GM06990 (cell line): Measurements from ENCODE around the gene BTBD19.
A peak's percentile ranks its signal among the peaks of the same experiment; 100 is the strongest.
"Not testable (repeated sequence)": the region's sequence is repeated elsewhere in the genome, so short reads cannot be mapped to it uniquely, and the experiment has no call there.

Experiments
- DNase-seq: peaks from one replicate; pipeline ENCODE4 v3.0.0-alpha.2; 2011; ENCODE audit not compliant: insufficient read length; ENCODE audit errors: extremely low read depth
- H3K27me3 ChIP-seq: replicated peaks from 2 replicates; pipeline ENCODE4 v1.6.0; 2011; ENCODE audit warnings: low read length; ENCODE audit not compliant: control insufficient read depth, insufficient read depth
- H3K36me3 ChIP-seq: 2 replicates; pipeline ENCODE4 v1.5.1; 2011; ENCODE audit warnings: low read length; ENCODE audit not compliant: control insufficient read depth, insufficient read depth
- H3K4me3 ChIP-seq: replicated peaks from 2 replicates; pipeline ENCODE4 v1.5.1; 2011; ENCODE audit warnings: low read depth, mild to moderate bottlenecking, control low read depth, low read length
- TF ChIP-seq, protein P1 (sequence below): IDR thresholded peaks from 2 replicates; pipeline ENCODE4 v1.5.1; 2011; ENCODE audit warnings: low read length, control low read depth, mild to moderate bottlenecking, inconsistent platforms; ENCODE audit not compliant: insufficient read depth, poor library complexity, severe bottlenecking

Gene BTBD19, protein sequence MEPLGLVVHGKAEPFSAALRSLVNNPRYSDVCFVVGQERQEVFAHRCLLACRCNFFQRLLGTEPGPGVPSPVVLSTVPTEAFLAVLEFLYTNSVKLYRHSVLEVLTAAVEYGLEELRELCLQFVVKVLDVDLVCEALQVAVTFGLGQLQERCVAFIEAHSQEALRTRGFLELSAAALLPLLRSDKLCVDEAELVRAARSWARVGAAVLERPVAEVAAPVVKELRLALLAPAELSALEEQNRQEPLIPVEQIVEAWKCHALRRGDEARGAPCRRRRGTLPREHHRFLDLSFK

DNA sequence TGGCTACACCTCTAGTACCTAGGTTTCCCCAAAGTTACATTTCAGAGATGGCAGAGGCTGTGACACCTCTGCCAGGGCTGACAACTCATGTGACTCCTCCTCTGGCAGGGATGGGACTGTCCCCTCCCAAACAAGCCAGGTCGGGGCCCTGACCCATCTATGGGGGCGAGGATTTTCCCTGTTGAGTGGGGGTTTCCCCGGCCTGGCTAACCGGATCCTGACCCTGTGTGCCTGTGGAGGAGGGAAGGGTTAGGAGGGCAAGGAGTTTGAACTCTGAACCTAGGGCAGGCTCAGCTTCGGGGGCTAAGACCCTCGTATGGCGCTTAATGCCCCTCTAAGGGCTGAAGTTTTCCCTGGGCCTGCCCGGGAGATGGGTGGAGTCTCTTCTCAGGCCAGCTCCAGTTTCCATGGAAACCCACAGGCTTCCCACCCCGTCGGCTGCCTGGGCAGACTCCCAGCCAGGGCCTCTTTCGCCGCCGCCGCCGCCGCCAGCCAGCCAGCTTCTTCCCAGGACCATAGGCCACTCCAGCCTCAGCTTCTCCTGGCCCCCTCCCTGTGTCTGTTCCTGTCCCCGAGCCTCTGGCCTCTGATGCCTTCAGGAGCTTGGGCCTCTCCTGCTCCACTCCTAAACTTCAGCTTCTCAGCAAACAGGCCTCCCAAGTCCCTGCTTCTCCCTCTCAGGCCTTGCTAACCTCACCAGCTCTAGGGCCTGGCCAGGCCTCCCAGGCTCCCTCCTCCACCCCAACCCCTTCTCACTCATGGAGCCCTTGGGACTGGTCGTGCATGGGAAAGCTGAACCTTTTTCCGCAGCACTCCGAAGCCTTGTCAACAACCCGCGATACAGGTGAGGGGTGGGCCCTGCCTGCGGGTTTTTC is at the start of gene BTBD19:
Gene BTBD19, plus strand, starts transcription at position 461 of the 875 bp plus-strand sequence. Its CDS starts 298 bp downstream, at position 759.
- no peak for DNase-seq
- no peak within 1 kb of the TSS for H3K4me3 ChIP-seq
- TF ChIP-seq, protein P1, sequence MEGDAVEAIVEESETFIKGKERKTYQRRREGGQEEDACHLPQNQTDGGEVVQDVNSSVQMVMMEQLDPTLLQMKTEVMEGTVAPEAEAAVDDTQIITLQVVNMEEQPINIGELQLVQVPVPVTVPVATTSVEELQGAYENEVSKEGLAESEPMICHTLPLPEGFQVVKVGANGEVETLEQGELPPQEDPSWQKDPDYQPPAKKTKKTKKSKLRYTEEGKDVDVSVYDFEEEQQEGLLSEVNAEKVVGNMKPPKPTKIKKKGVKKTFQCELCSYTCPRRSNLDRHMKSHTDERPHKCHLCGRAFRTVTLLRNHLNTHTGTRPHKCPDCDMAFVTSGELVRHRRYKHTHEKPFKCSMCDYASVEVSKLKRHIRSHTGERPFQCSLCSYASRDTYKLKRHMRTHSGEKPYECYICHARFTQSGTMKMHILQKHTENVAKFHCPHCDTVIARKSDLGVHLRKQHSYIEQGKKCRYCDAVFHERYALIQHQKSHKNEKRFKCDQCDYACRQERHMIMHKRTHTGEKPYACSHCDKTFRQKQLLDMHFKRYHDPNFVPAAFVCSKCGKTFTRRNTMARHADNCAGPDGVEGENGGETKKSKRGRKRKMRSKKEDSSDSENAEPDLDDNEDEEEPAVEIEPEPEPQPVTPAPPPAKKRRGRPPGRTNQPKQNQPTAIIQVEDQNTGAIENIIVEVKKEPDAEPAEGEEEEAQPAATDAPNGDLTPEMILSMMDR = no peak
- H3K27me3 ChIP-seq = no peaks in the 10 kb centered on the region
- H3K36me3 ChIP-seq = peaks cover 23% of the 10 kb centered on the region

DNA sequence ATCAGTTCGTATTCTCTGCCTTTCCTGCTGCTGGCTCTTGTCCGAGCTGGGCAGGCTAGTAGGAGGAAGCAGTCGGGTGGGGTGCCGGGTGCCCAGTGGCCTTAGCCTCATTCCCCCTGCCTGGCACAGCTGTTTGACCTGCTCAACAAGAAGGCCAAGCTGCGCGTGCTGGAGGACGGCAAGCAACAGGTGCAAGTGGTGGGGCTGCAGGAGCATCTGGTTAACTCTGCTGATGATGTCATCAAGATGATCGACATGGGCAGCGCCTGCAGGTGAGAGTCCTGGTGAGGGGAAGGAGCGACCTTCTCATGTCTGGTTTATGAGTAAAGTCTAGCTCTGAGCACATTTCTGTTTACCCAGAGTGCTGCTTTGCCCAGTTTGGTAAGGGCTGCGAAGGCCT is 49.2 kb upstream of the BTBD19 start:
- peaks cover 52% of the 10 kb centered on the region for H3K36me3 ChIP-seq

DNA sequence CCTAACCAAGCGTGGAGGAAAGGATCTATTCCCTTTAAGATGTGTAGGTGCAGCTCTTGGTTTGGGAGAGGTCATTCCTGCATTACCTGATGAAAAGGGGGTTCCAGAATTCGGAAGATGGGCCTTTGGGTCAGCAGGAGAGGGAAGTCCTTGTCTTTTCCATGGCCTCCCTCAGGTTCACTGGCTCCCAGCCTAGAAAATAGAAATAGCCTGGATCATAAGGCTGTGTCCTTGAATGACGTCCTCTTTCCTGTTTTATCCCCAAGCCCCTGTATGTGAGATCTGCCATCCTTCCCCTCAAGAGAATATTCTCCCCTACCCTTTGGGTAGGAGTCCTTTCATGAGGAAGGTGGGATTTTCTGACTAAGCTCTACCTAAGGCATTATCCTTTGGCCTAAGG is 47.4 kb upstream of the BTBD19 start:
- H3K36me3 ChIP-seq = peaks cover 46% of the 10 kb centered on the region
- DNase-seq = no peak
- H3K27me3 ChIP-seq = no peaks in the 10 kb centered on the region
- TF ChIP-seq, protein P1 = no peak
- no peak overlapping the region for H3K4me3 ChIP-seq

More for the DNA sequence above, 49.2 kb upstream of the BTBD19 start:
- Histone ChIP-seq H3K27me3 (no peaks in the 10 kb centered on the region), H3K4me3 (no peak overlapping the region)
- DNase-seq = no peak
- TF ChIP-seq, protein P1 = no peak

DNA sequence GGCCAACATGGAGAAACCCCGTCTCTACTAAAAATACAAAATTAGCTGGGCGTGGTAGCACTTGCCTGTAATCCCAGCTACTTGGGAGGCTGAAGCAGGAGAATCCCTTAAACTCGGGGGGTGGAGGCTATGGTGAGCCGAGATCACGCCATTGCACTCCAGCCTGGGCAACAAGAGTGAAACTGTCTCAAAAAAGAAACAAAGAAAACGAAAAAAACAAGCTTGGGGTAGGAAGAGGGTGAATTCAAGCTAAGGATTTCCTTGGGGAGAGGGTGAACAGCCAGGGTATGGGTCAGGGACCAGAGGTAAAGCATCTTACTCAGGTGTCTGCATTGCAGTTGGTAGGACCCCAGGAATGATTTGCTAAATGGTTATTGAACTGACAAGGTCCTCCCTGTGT is 41.9 kb upstream of the BTBD19 start:
- peaks cover 25% of the 10 kb centered on the region for H3K36me3 ChIP-seq
- DNase-seq, H3K27me3 ChIP-seq, H3K4me3 ChIP-seq: not testable (repeated sequence)

DNA sequence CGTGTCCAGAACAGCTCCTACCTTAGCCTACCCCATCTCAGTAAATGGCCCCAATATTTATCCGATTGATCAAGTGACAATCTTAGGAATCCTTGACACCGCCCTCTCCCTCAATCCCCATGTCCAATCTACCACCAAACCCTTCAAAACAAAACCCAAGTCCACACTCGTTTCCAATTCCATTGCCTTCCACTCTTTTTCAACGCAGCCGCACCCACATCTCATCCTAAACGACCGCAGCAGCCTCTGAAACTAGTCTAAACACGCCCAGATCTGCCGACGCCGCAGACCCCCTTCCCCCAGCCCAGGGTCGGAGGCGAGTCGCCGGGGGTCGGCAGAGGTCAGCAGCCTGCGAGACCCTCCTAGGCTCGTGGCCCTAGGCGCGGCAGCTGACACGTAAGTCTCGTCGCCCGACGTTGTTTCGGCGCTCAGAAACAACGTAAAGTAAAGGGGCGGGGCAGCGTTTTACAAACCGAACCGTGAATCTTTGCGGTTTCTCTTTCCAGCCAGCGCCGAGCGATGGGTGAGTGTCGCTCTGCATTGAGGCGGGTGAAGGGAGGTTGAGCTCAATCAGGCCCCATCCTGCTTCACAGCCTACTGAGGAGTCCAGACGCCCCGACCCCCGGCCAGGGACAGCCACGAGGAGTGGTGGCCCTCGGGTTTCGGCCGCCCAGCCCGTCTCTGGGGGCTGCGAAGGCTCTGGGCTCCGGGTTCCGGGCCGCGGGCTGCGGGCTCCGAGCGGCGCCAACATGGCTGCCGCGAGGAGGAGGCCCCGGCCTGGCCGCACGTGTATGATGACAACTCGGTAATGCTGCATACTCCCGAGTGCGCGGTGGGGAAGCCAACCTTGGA is 33.0 kb upstream of the BTBD19 start, which contains the start of gene RPS8:
Gene RPS8, plus strand, starts transcription at position 463 of the 852 bp plus-strand sequence. Its CDS starts 57 bp downstream, at position 520.
- Histone ChIP-seq H3K4me3 (peak within 1 kb of the TSS; percentile 92), H3K27me3 (no peaks in the 10 kb centered on the region), H3K36me3 (peaks cover 22% of the 10 kb centered on the region)
- TF ChIP-seq, protein P1 = no peak
- peak; percentile 86 for DNase-seq
